Measurements from ENCODE around the gene PDLIM1. TPM values are rescaled to one million over a fixed set of nuclear protein-coding genes. Genes with fewer than 3 reads are reported as not detected.

Gene PDLIM1
- total and polyA plus RNA-seq, 9 of the 15 experiments (the other 6 are each of a cell fraction or from before 2014, with no cell fraction given): 19.8 to 164 (median 39.1) TPM

GRCh38 chr10:95309958-95310357, 19.2 kb upstream of the PDLIM1 start:
- intact Hi-C loops (cut with micrococcal nuclease): no loop called here
- in situ Hi-C loops (cut with MboI): no loop called here
- H3K9me1 ChIP-seq (ENCODE audit: control insufficient read depth, insufficient read depth, low read length): no peaks in the 10 kb centered on the region
- H3K4me2 ChIP-seq (ENCODE audit: insufficient read depth, low read length): no peak overlapping the region
- no peak overlapping the region for H2AFZ ChIP-seq (ENCODE audit: low read depth, low read length)
- FAIRE-seq: no peak
- H3K36me3 ChIP-seq (ENCODE audit: control insufficient read depth, insufficient read depth, low read length): no peaks in the 10 kb centered on the region
- ChIA-PET POLR2A (no interaction called here), CTCF (ENCODE audit: low intra/inter-chr PET ratio) (no interaction called here)
- WGBS (ENCODE audit: insufficient coverage, low coverage, missing lambda C conversion rate): 38% methylated on average over 1 of the region's 1 CpG
- no peak overlapping the region for H3K4me3 ChIP-seq
- H3K27me3 ChIP-seq (ENCODE audit: control insufficient read depth in 2 of 2, insufficient read depth in 2 of 2, low read length in 2 of 2): no peaks in the 10 kb centered on the region
- no peaks in the 10 kb centered on the region for H4K20me1 ChIP-seq (replicated peaks; ENCODE audit: control insufficient read depth, insufficient read depth, low read length)
- no peak overlapping the region for H3K27ac ChIP-seq (ENCODE audit: extremely low read depth, low read depth, low read length)
- peaks cover 6 to 58% of the 10 kb centered on the region in 2 experiments; a peak in 3 of 5 replicates for H3K4me1 ChIP-seq (replicated peaks in 1 of 2; ENCODE audit: control insufficient read depth in 2 of 2, insufficient read depth in 2 of 2, low read length in 2 of 2)
- H3K9ac ChIP-seq (ENCODE audit: insufficient read depth in 1 of 2, low read depth in 2 of 2, low read length in 2 of 2): no peak overlapping the region
- no peak for DNase-seq (ENCODE audit: extremely low read depth in 1 of 4, low spot score in 3 of 4)
- no TSS peak for BruUV-seq (replicated peaks)
- no peak for TF ChIP-seq BCLAF1 (IDR thresholded peaks at IDR 0.05; ENCODE audit: borderline replicate concordance in 1 of 2, control insufficient read depth in 1 of 2, low read depth in 2 of 2, low read length in 1 of 2)
- no peak for TF ChIP-seq RBM17 (IDR thresholded peaks at IDR 0.05; ENCODE audit: borderline replicate concordance, low read depth, low read length)
- no peak for TF ChIP-seq ZZZ3 (IDR thresholded peaks at IDR 0.05)
- TF ChIP-seq PURB (CRISPR knock-in tag; IDR thresholded peaks at IDR 0.05; ENCODE audit: low read depth): no peak
- TF ChIP-seq ZNF212 (CRISPR knock-in tag; IDR thresholded peaks at IDR 0.05): no peak
- no peak for TF ChIP-seq CREBBP (IDR thresholded peaks at IDR 0.05; ENCODE audit: low read depth, low read length)
- no peak for TF ChIP-seq ZC3H4 (CRISPR knock-in tag; IDR thresholded peaks at IDR 0.05; ENCODE audit: borderline replicate concordance)
- TF ChIP-seq HOMEZ (CRISPR knock-in tag; IDR thresholded peaks at IDR 0.05): no peak
- TF ChIP-seq ID3 (CRISPR knock-in tag; IDR thresholded peaks at IDR 0.05): no peak
- TF ChIP-seq ID3 (tag; IDR thresholded peaks at IDR 0.05): no peak
- TF ChIP-seq ZC3H8 (IDR thresholded peaks at IDR 0.05): no peak
- ATAC-seq: no peak
- no peaks in the 10 kb centered on the region for H3K79me2 ChIP-seq (ENCODE audit: control insufficient read depth, insufficient read depth, low read length)
- no peaks in the 10 kb centered on the region for H3K9me3 ChIP-seq (replicated peaks; ENCODE audit: control insufficient read depth, insufficient read depth, low read depth, low read length)

Measured in K562 (cell line).